ENCODE results near the gene CENPP. TPM values are rescaled to one million over a fixed set of nuclear protein-coding genes. Genes with fewer than 3 reads are reported as not detected.
A peak's percentile ranks its signal among the peaks of the same experiment; 100 is the strongest.

Gene CENPP
- total RNA-seq, 4 donors from 2014 or later: 2.9 to 8.3 (median 4.9) TPM

GRCh38 chr9:92327283-92327850 lies 1.6 kb downstream of the CENPP start:
- WGBS, 2 donors (ENCODE audit: low coverage in 1 of 2): 63 to 64% methylated on average over 2 of the region's 2 CpGs
- no peak overlapping the region for H3K4me3 ChIP-seq
- no peaks in the 10 kb centered on the region for H3K9me3 ChIP-seq
- H3K27ac ChIP-seq: no peak overlapping the region
- no peak for ATAC-seq
- H3K4me1 ChIP-seq: peaks cover 0 to 38% (median 17%) of the 10 kb centered on the region in 3 donors
- TF ChIP-seq POLR2AphosphoS5 (IDR thresholded peaks at IDR 0.05) (no peak), EP300 (IDR thresholded peaks at IDR 0.05) (no peak), CTCF (IDR thresholded peaks at IDR 0.05) (no peak), POLR2A (IDR thresholded peaks at IDR 0.05) (no peak)
- peaks cover 0 to 11% of the 10 kb centered on the region in 2 donors for H3K36me3 ChIP-seq
- H3K27me3 ChIP-seq: no peaks in the 10 kb centered on the region

DNA sequence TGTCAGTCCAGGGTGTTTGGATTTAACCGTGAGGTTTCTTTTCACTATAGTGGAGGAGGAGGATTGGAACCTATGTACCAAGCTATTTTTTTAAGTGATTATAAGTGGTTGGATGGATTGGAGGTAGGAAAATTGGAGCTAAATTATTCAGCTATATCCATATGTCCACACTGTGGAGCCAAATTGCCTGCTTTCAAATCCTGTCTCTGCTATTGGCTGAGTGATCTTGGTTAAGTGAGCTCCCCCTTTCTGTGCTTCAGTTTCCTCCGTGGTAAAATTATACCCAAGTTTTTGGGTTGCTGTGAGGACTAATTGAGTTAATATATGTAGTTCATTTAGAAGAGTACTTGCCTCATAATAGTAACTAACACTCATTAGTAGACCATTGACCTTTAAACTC lies 2.5 kb downstream of the CENPP start:
- no peak overlapping the region for H3K4me3 ChIP-seq
- H3K27ac ChIP-seq: no peak overlapping the region
- no peaks in the 10 kb centered on the region for H3K9me3 ChIP-seq
- peaks cover 0 to 37% (median 17%) of the 10 kb centered on the region in 3 donors for H3K4me1 ChIP-seq
- TF ChIP-seq EP300 (IDR thresholded peaks at IDR 0.05) (no peak), CTCF (IDR thresholded peaks at IDR 0.05) (no peak), POLR2A (IDR thresholded peaks at IDR 0.05) (no peak), POLR2AphosphoS5 (IDR thresholded peaks at IDR 0.05) (no peak)
- H3K36me3 ChIP-seq: peaks cover 0 to 5% of the 10 kb centered on the region in 2 donors
- 18 to 23% methylated on average over 2 of the region's 2 CpGs for WGBS, 2 donors (ENCODE audit: low coverage in 1 of 2)
- ATAC-seq: no peak
- no peaks in the 10 kb centered on the region for H3K27me3 ChIP-seq

- Histone ChIP-seq H3K4me3 (no peak overlapping the region), H3K4me1 (peaks cover 0 to 6% (median 0%) of the 10 kb centered on the region in 3 donors), H3K27ac (peak overlapping the region in 1 of 4 donors; percentile 18), H3K27me3 (no peaks in the 10 kb centered on the region), H3K36me3 (peaks cover 0 to 13% of the 10 kb centered on the region in 2 donors), H3K9me3 (no peaks in the 10 kb centered on the region)
- no peak for TF ChIP-seq EP300 (IDR thresholded peaks at IDR 0.05)
- TF ChIP-seq POLR2A (IDR thresholded peaks at IDR 0.05): no peak
- TF ChIP-seq CTCF (IDR thresholded peaks at IDR 0.05): no peak
- TF ChIP-seq POLR2AphosphoS5 (IDR thresholded peaks at IDR 0.05): no peak
- ATAC-seq: no peak
- WGBS, 2 donors (ENCODE audit: low coverage in 1 of 2): 51 to 74% methylated on average over 2 to 3 of the region's 3 CpGs
These were observed 7.0 kb downstream of the CENPP start for GRCh38 chr9:92332577-92333281.

- no peak for ATAC-seq
- WGBS, 2 donors (ENCODE audit: low coverage in 1 of 2): 62 to 79% methylated on average over 2 of the region's 2 CpGs
- H3K36me3 ChIP-seq: peaks cover 0 to 18% of the 10 kb centered on the region in 2 donors
- no peaks in the 10 kb centered on the region for H3K9me3 ChIP-seq
- H3K27ac ChIP-seq: peak overlapping the region in 1 of 4 donors; percentile 18
- no peak for TF ChIP-seq POLR2A (IDR thresholded peaks at IDR 0.05)
- TF ChIP-seq POLR2AphosphoS5 (IDR thresholded peaks at IDR 0.05): no peak
- no peak for TF ChIP-seq EP300 (IDR thresholded peaks at IDR 0.05)
- TF ChIP-seq CTCF (IDR thresholded peaks at IDR 0.05): no peak
- no peak overlapping the region for H3K4me3 ChIP-seq
- peaks cover 0 to under 1% (median 0%) of the 10 kb centered on the region in 3 donors for H3K4me1 ChIP-seq
- H3K27me3 ChIP-seq: no peaks in the 10 kb centered on the region
These were observed 7.5 kb downstream of the CENPP start for GRCh38 chr9:92333282-92333634.

DNA sequence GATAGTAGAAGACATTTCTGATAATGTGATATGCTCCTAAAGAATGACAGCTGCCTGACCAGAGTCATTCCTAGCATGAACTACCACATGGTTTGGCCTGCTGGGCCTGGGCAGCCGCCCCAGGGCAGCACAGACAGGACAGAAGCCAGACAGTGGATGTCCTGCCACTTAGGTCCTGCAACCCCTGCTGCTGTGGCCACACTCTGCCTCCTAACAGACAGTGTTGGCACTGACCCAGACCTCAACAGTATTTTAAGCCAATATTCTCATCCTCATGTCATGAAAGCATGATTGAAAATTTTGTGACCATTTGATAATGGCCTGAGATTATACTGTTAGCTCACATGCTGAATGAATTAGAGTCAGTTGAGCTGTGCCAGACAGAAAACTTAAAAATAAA lies 15.8 kb downstream of the CENPP start:
- WGBS, 2 donors (ENCODE audit: low coverage in 1 of 2): 100% methylated on average over 1 of the region's 1 CpG; no CpG with 5 or more reads in 1 of the 2 donors
- H3K4me3 ChIP-seq: no peak overlapping the region
- H3K4me1 ChIP-seq: peaks cover 0 to 22% (median 0%) of the 10 kb centered on the region in 3 donors
- H3K27ac ChIP-seq: no peak overlapping the region
- no peaks in the 10 kb centered on the region for H3K27me3 ChIP-seq
- TF ChIP-seq CTCF (IDR thresholded peaks at IDR 0.05) (no peak), POLR2A (IDR thresholded peaks at IDR 0.05) (no peak), POLR2AphosphoS5 (IDR thresholded peaks at IDR 0.05) (no peak), EP300 (IDR thresholded peaks at IDR 0.05) (no peak)
- no peak for ATAC-seq
- H3K36me3 ChIP-seq: peaks cover 0 to 37% of the 10 kb centered on the region in 2 donors
- H3K9me3 ChIP-seq: no peaks in the 10 kb centered on the region

Data from gastroesophageal sphincter (tissue), 4 donors.